Measurements from ENCODE around the gene TRPC6. TPM values are rescaled to one million over a fixed set of nuclear protein-coding genes. Genes with fewer than 3 reads are reported as not detected.

The TRPC6 gene
- total RNA-seq = 0.65 and 106 TPM in 2 replicates

GRCh38 chr11:101583251-101584128 lies at the start of gene TRPC6:
TSS of gene TRPC6 (minus strand) at chr11:101584007. CDS start at chr11:101583503, 504 bp downstream.

